Measurements from ENCODE around the gene CMPK2.

DNA sequence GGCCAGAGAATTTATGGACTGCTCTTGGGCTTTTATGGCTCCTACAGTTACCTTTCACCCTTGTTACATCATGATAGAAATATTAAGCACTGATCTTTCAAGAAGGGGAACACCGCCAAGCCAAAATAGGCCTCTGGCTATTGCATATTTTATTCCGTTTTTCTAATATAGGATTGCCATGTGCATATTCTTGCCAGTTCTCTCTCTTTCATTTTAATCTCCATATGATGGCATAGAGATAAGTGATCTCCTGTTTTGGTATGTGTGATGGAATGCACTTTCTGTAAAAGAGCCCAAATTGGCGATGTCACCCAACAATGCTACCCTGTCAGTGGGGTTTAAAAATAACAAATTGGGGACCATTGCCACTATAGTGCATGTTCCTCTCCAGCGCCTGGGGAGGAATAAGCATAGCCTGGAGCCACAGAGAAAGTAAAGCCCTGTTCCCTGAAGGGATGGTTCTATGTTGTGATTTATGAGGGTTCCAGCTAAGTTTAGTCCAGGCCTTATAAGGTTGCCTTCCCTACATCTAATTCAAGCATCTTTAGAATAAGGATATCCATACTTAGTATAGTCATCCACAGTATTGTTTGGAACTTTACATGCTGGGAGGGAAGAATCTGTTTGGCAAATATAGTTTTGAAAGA is 26.9 kb downstream of the CMPK2 start:
- TF ChIP-seq POLR2A (IDR thresholded peaks at IDR 0.05; ENCODE audit: low read depth, low read length) (no peak), POLR2AphosphoS5 (IDR thresholded peaks at IDR 0.05; ENCODE audit: low read depth, low read length) (no peak), TAF1 (IDR thresholded peaks at IDR 0.05; ENCODE audit: borderline replicate concordance, low read depth, low read length) (no peak)

All from GM12892 (cell line).